Measurements from ENCODE around the gene ITGAL. TPM values are rescaled to one million over a fixed set of nuclear protein-coding genes. Genes with fewer than 3 reads are reported as not detected.

The ITGAL gene
- total and polyA plus RNA-seq, 2 experiments from 2014 or later, result not detected

GRCh38 chr16:30523768-30524574 lies 51.4 kb downstream of the ITGAL start:
- no peak for TF ChIP-seq CTCF (IDR thresholded peaks at IDR 0.05; ENCODE audit: low read depth, low read length)
- Histone ChIP-seq H3K9me3 (ENCODE audit: low read depth) (no peaks in the 10 kb centered on the region), H3K4me1 (ENCODE audit: low read depth) (peaks cover 5% of the 10 kb centered on the region), H3K4me3 (no peak overlapping the region), H3K27me3 (no peaks in the 10 kb centered on the region), H3K36me3 (peaks cover 4% of the 10 kb centered on the region), H3K27ac (no peak overlapping the region)
- peak in 1 of 2 donors; percentile 69 for DNase-seq (ENCODE audit: low read depth in 1 of 2, low spot score in 1 of 2)

GRCh38 chr16:30524575-30525568 lies 52.3 kb downstream of the ITGAL start:
- no peaks in the 10 kb centered on the region for H3K27me3 ChIP-seq
- peaks cover 5% of the 10 kb centered on the region for H3K4me1 ChIP-seq (ENCODE audit: low read depth)
- no peak overlapping the region for H3K4me3 ChIP-seq
- peaks cover 4% of the 10 kb centered on the region for H3K36me3 ChIP-seq
- H3K9me3 ChIP-seq (ENCODE audit: low read depth), result no peaks in the 10 kb centered on the region
- no peak for TF ChIP-seq CTCF (IDR thresholded peaks at IDR 0.05; ENCODE audit: low read depth, low read length)
- no peak overlapping the region for H3K27ac ChIP-seq
- DNase-seq (ENCODE audit: low read depth in 1 of 2, low spot score in 1 of 2), result no peak

- peak overlapping the region; percentile 92 for H3K27ac ChIP-seq
- DNase-seq (ENCODE audit: low read depth in 1 of 2, low spot score in 1 of 2), result no peak
Observed at GRCh38 chr16:30525844-30526136, 53.2 kb downstream of the ITGAL start.

DNA sequence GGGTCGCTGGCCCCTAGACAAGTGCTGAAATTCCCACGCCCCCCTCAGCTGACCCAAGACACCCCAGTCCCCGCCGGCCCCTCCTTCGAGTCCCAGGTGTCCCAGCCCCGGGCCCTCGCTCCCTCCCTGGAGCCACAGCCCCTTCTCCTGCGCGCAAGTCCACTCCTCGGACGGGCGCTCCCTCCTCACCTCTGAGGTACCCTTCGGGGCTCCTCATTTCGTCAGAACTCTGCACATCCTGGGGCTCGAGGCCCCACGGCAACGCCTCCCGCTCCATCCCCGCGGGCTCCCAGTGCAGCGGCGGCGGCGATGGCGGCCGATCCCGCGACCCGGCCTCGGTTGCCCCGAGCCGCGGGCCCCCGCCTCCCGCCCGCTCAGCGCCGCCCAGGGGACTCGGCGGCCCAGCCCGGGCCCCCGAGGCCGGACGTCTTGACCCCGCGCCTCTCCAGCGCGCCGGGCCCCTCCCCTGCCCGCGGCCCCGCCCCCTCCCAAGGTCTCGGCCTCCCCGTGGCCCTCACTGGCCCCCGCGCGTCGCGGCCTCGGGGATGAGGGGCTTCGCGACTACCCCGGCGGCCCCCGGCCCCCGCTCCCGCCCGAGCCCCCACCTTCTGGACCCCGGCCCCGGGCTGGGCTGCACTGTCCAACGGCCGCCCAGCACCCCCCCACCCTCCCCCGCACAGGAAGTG lies 53.7 kb downstream of the ITGAL start, which contains the start of gene ZNF768:
Gene ZNF768 (minus strand): TSS at position 430 of the 686 bp plus-strand sequence. CDS start 153 bp downstream, at position 277.
- DNase-seq (ENCODE audit: low read depth in 1 of 2, low spot score in 1 of 2), result peak in 1 of 2 donors; percentile 87
- peaks cover 5% of the 10 kb centered on the region for H3K4me1 ChIP-seq (ENCODE audit: low read depth)
- H3K27ac ChIP-seq, result peak within 1 kb of the TSS; percentile 92
- peaks cover 4% of the 10 kb centered on the region for H3K36me3 ChIP-seq
- no peaks in the 10 kb centered on the region for H3K9me3 ChIP-seq (ENCODE audit: low read depth)
- peak within 1 kb of the TSS; percentile 43 for H3K4me3 ChIP-seq
- TF ChIP-seq CTCF (IDR thresholded peaks at IDR 0.05; ENCODE audit: low read depth, low read length), result no peak
- H3K27me3 ChIP-seq, result no peaks in the 10 kb centered on the region

More at GRCh38 chr16:30525844-30526136, 53.2 kb downstream of the ITGAL start:
- H3K4me3 ChIP-seq, result peak overlapping the region; percentile 43
- H3K4me1 ChIP-seq (ENCODE audit: low read depth), result peaks cover 5% of the 10 kb centered on the region
- peaks cover 4% of the 10 kb centered on the region for H3K36me3 ChIP-seq
- no peaks in the 10 kb centered on the region for H3K9me3 ChIP-seq (ENCODE audit: low read depth)
- no peaks in the 10 kb centered on the region for H3K27me3 ChIP-seq
- no peak for TF ChIP-seq CTCF (IDR thresholded peaks at IDR 0.05; ENCODE audit: low read depth, low read length)

Data from cardiac muscle cell (in vitro differentiated cells and primary cell).